Measurements from ENCODE around the gene IQSEC1.

Gene IQSEC1

GRCh38 chr3:12922306-12922705 lies 150.9 kb downstream of the IQSEC1 start:
- no peak for TF ChIP-seq CTCF (IDR thresholded peaks at IDR 0.05)

- TF ChIP-seq CTCF (IDR thresholded peaks at IDR 0.05), result no peak
Measured at GRCh38 chr3:12921736-12922135, 151.5 kb downstream of the IQSEC1 start.

- no peak for TF ChIP-seq CTCF (IDR thresholded peaks at IDR 0.05)
Measured at GRCh38 chr3:12920967-12921366, 152.3 kb downstream of the IQSEC1 start.

GRCh38 chr3:12919205-12919604 lies 154.0 kb downstream of the IQSEC1 start:
- TF ChIP-seq CTCF (IDR thresholded peaks at IDR 0.05), result no peak

GRCh38 chr3:12918231-12918630 lies 155.0 kb downstream of the IQSEC1 start:
- no peak for TF ChIP-seq CTCF (IDR thresholded peaks at IDR 0.05)

- no peak for TF ChIP-seq CTCF (IDR thresholded peaks at IDR 0.05)
Measured at GRCh38 chr3:12916159-12916558, 157.1 kb downstream of the IQSEC1 start.

GRCh38 chr3:12914088-12914487 lies 159.1 kb downstream of the IQSEC1 start:
- no peak for TF ChIP-seq CTCF (IDR thresholded peaks at IDR 0.05)

GRCh38 chr3:12911881-12912415 lies 161.3 kb downstream of the IQSEC1 start:
- no peak for TF ChIP-seq CTCF (IDR thresholded peaks at IDR 0.05)
